A549 (cell line): ENCODE measurements around the gene MAJIN. TPM values are rescaled to one million over a fixed set of nuclear protein-coding genes. Genes with fewer than 3 reads are reported as not detected.

ENCODE experiments used
- ATAC-seq, 2 experiments: fragments of 200-7000 bp in 1 of 2; fragments of >200 bp in 1 of 2; cut with Nextera tagmentation in 1 of 2; cut with Tn5 transposase in 1 of 2; 3 replicates each; pipeline versions ENCODE4 v1.8.0 to v1.9.1; 2018 to 2020; ENCODE audit warnings: mild to moderate bottlenecking in 1 of 2, moderate library complexity in 1 of 2
- CTCF ChIA-PET: fragments of 300-600 bp; sonication (Branson Sonifier 250); formaldehyde crosslinking; extraction: SDS; loops from one replicate; lab custom pipeline; 2021; ENCODE audit warnings: antibody characterized with exemption, inconsistent platforms; lab: Yijun Ruan, JAX
- POLR2A ChIA-PET: fragments of 350-600 bp; formaldehyde crosslinking; extraction: SDS; loops from one replicate; lab custom pipeline; 2021; ENCODE audit warnings: antibody characterized with exemption, inconsistent platforms; lab: Yijun Ruan, JAX
- DNase-seq, 2 experiments: peaks; one replicate each; pipeline versions ENCODE4 v3.0.0 to v3.0.0-alpha.2; 2011 to 2016; ENCODE audit warnings: low read depth in 1 of 2, low spot score in 1 of 2
- FAIRE-seq: peaks from 2 replicates; lab custom pipeline; 2011; peaks lifted over from hg19 to GRCh38; lab: Jason Lieb, UNC
- H3K27ac ChIP-seq, 2 experiments: fragments of >200 bp; sonication (Bioruptor Twin); formaldehyde crosslinking; 3 replicates each; pipeline ENCODE4 v1.5.1; 2016 to 2017
- H3K4me1 ChIP-seq: fragments of >200 bp; sonication (Bioruptor Twin); formaldehyde crosslinking; 3 replicates; pipeline ENCODE4 v1.6.1; 2016
- H3K4me2 ChIP-seq: fragments of >200 bp; sonication (Bioruptor Twin); formaldehyde crosslinking; 3 replicates; pipeline ENCODE4 v1.6.1; 2016
- H3K4me3 ChIP-seq: fragments of >200 bp; sonication (Bioruptor Twin); formaldehyde crosslinking; 3 replicates; pipeline ENCODE4 v1.5.1; 2016
- H3K9me3 ChIP-seq: fragments of >200 bp; sonication (Bioruptor Twin); formaldehyde crosslinking; 3 replicates; pipeline ENCODE4 v1.6.1; 2016
- BHLHE40 ChIP-seq: IDR thresholded peaks from 2 replicates; pipeline ENCODE4 v1.6.1; 2012; ENCODE audit warnings: low read depth, low read length, inconsistent platforms
- CBX2 ChIP-seq: fragments of 200-600 bp; sonication (generic); IDR thresholded peaks from 2 replicates; pipeline ENCODE4 v1.6.1; 2016; ENCODE audit warnings: low read depth, mild to moderate bottlenecking, borderline replicate concordance
- CHD4 ChIP-seq: fragments of 200-600 bp; sonication (generic); IDR thresholded peaks from 2 replicates; pipeline ENCODE4 v1.6.1; 2016; ENCODE audit warnings: antibody characterized with exemption, mild to moderate bottlenecking, borderline replicate concordance
- EHMT2 ChIP-seq: fragments of 200-600 bp; sonication (generic); IDR thresholded peaks from 2 replicates; pipeline ENCODE4 v1.6.1; 2016; ENCODE audit warnings: antibody characterized with exemption, low read depth, mild to moderate bottlenecking, moderate library complexity
- ESRRA ChIP-seq: fragments of 150-350 bp; IDR thresholded peaks from 2 replicates; pipeline ENCODE4 v1.6.1; 2014; ENCODE audit warnings: mild to moderate bottlenecking, low read length, borderline replicate concordance
- HEYL ChIP-seq: fragments of 250-450 bp; sonication (Bioruptor Pico); IDR thresholded peaks from 2 replicates; pipeline ENCODE4 v1.8.0; 2021; ENCODE audit warnings: mild to moderate bottlenecking, moderate library complexity
- HOXA7 ChIP-seq: fragments of 250-450 bp; sonication (Bioruptor Pico); IDR thresholded peaks from 2 replicates; pipeline ENCODE4 v1.5.0; 2020; ENCODE audit warnings: mild to moderate bottlenecking, moderate library complexity
- HOXB13 ChIP-seq: fragments of 250-450 bp; sonication (Bioruptor Pico); IDR thresholded peaks from 2 replicates; pipeline ENCODE4 v1.5.0; 2020; ENCODE audit warnings: low read depth, mild to moderate bottlenecking, moderate library complexity
- KDM5A ChIP-seq: fragments of 200-600 bp; sonication (generic); IDR thresholded peaks from 2 replicates; pipeline ENCODE4 v1.6.1; 2016; ENCODE audit warnings: antibody characterized with exemption, mild to moderate bottlenecking
- NPAS2 ChIP-seq: fragments of 250-450 bp; sonication (Bioruptor Pico); IDR thresholded peaks from 2 replicates; pipeline ENCODE4 v1.8.0; 2022; ENCODE audit warnings: mild to moderate bottlenecking, moderate library complexity, borderline replicate concordance
- POLR2A ChIP-seq: IDR thresholded peaks from 2 replicates; pipeline ENCODE4 v1.6.1; 2012; ENCODE audit warnings: mild to moderate bottlenecking, low read length
- RAD21 ChIP-seq, 2 experiments: fragments of >200 bp in 1 of 2; sonication (Bioruptor Twin) in 1 of 2; formaldehyde crosslinking in 1 of 2; IDR thresholded peaks in 1 of 2; conservative IDR thresholded peaks in 1 of 2; 2 replicates in 1 of 2; 3 replicates in 1 of 2; pipeline ENCODE4 v1.6.1; 2012 to 2018; ENCODE audit warnings: inconsistent platforms in 1 of 2
- RCOR1 ChIP-seq: fragments of 150-350 bp; IDR thresholded peaks from 2 replicates; pipeline ENCODE4 v1.6.1; 2014; ENCODE audit warnings: antibody characterized with exemption, low read length, low read depth
- SMC3 ChIP-seq: fragments of >200 bp; sonication (Bioruptor Twin); formaldehyde crosslinking; IDR thresholded peaks from 3 replicates; pipeline ENCODE4 v1.6.1; 2018; ENCODE audit warnings: inconsistent platforms
- TFCP2L1 ChIP-seq: fragments of 250-450 bp; sonication (Bioruptor Pico); IDR thresholded peaks from 2 replicates; pipeline ENCODE4 v1.5.0; 2021; ENCODE audit warnings: mild to moderate bottlenecking
- ZC3H11A ChIP-seq: fragments of 450-650 bp; IDR thresholded peaks from 2 replicates; pipeline ENCODE4 v1.6.1; 2014; ENCODE audit warnings: antibody characterized with exemption, mild to moderate bottlenecking
- WGBS: methylation state at CpG from one replicate; pipeline ENCODE4 v1.1.6; 2017; ENCODE audit errors: missing lambda C conversion rate; 5-methylcytosine and 5-hydroxymethylcytosine counted together
- polyA plus RNA-seq, 4 experiments: library from polyadenylated mRNA; depleted of rRNA in 3 of 4; stranded (reverse); fragments of >200 nt; fragmentation: RNase III in 1 of 4; extraction: RNeasy Plus Mini Kit Qiagen cat#74134 plus additional on column Dnase treatment in 1 of 4; gene quantifications; 2 replicates in 3 of 4; 3 replicates in 1 of 4; pipeline ENCODE4 v1.2.3, GENCODE V29; 2011 to 2017
- TF ChIP-seq, protein P1 (sequence below): fragments of >200 bp; sonication (Bioruptor Twin); formaldehyde crosslinking; IDR thresholded peaks from 2 replicates; pipeline ENCODE4 v1.6.1; 2016
- TF ChIP-seq, protein P2 (sequence below): fragments of 250-450 bp; sonication (Bioruptor Pico); IDR thresholded peaks from 2 replicates; pipeline ENCODE4 v1.5.0; 2020; ENCODE audit warnings: low read depth, mild to moderate bottlenecking, moderate library complexity
- TF ChIP-seq, protein P3 (sequence below): fragments of 150-350 bp; IDR thresholded peaks from 2 replicates; pipeline ENCODE4 v1.6.1; 2014; ENCODE audit warnings: low read depth, mild to moderate bottlenecking, low read length

MAJIN gene
- polyA plus RNA-seq, 2 of the 4 experiments (the other 2 are of a cell fraction): 0.12 TPM; not detected in 1

GRCh38 chr11:64919627-64920026, 52.3 kb downstream of the MAJIN start:
- Histone ChIP-seq H3K4me3 (no peak overlapping the region), H3K4me2 (no peak overlapping the region), H3K27ac (no peak overlapping the region), H3K4me1 (peaks cover 21% of the 10 kb centered on the region), H3K9me3 (no peaks in the 10 kb centered on the region)
- POLR2A ChIA-PET: no interaction called here
- FAIRE-seq (no peak), DNase-seq (no peak), ATAC-seq (no peak)
- TF ChIP-seq, protein P1, sequence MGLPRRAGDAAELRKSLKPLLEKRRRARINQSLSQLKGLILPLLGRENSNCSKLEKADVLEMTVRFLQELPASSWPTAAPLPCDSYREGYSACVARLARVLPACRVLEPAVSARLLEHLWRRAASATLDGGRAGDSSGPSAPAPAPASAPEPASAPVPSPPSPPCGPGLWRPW: no peak
- TF ChIP-seq, protein P2, sequence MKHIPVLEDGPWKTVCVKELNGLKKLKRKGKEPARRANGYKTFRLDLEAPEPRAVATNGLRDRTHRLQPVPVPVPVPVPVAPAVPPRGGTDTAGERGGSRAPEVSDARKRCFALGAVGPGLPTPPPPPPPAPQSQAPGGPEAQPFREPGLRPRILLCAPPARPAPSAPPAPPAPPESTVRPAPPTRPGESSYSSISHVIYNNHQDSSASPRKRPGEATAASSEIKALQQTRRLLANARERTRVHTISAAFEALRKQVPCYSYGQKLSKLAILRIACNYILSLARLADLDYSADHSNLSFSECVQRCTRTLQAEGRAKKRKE (CRISPR knock-in tag): no peak
- TF ChIP-seq KDM5A (no peak), BHLHE40 (no peak), HOXB13 (no peak), CBX2 (no peak), HEYL (CRISPR knock-in tag) (no peak), EHMT2 (no peak), HOXA7 (CRISPR knock-in tag) (no peak)
- TF ChIP-seq, protein P3, sequence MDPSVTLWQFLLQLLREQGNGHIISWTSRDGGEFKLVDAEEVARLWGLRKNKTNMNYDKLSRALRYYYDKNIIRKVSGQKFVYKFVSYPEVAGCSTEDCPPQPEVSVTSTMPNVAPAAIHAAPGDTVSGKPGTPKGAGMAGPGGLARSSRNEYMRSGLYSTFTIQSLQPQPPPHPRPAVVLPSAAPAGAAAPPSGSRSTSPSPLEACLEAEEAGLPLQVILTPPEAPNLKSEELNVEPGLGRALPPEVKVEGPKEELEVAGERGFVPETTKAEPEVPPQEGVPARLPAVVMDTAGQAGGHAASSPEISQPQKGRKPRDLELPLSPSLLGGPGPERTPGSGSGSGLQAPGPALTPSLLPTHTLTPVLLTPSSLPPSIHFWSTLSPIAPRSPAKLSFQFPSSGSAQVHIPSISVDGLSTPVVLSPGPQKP: no peak
- CTCF ChIA-PET: interaction anchor here (0.6 to 14.9 kb wide), 6 partner anchors 20 to 357 kb away, joined by 3 to 132 read pairs (median 6); partner anchors contain the start of genes ARL2 and BATF2
- WGBS: 87% methylated on average over 8 of the region's 8 CpGs

DNA sequence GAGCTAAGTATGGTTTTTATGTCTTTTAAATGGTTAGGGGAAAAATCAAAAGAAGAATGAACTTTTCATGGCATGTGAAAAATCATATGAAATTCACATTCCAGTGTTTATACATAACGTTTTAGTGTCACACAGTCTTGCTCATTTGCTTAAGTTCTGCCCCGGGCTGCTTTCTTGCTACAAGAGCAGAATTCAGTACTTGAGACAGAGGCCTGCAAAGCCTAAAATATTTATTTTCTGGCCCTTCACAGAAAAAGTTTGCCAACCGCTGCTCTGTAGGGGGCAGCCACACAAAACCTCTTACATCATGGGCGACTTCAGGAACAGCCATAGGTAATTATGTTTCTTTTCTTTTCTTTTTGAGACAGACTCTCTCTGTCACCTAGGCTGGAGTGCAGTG, 53.9 kb downstream of the MAJIN start:
- Histone ChIP-seq H3K4me1 (peaks cover 15% of the 10 kb centered on the region), H3K4me2 (peak overlapping the region; percentile 78), H3K27ac (peak overlapping the region; percentile 65 to 84), H3K9me3 (no peaks in the 10 kb centered on the region), H3K4me3 (peak overlapping the region; percentile 45)
- ChIA-PET POLR2A (no interaction called here), CTCF (interaction anchor here (0.6 to 14.9 kb wide), 11 partner anchors 17 to 192 kb away, joined by 3 to 132 read pairs (median 3); partner anchors contain the start of genes ARL2 and BATF2)
- 15% methylated on average over 4 of the region's 4 CpGs for WGBS
- DNase-seq (peak in 1 of 2 experiments; percentile 32), ATAC-seq (no peak), FAIRE-seq (no peak)
- TF ChIP-seq ESRRA (no peak), CHD4 (no peak), POLR2A (no peak), RCOR1 (no peak), ZC3H11A (no peak), NPAS2 (CRISPR knock-in tag) (no peak), HOXA7 (CRISPR knock-in tag) (no peak), SMC3 (0 out of 3 replicates have a peak, but pooled peaks have one; percentile 11), RAD21 (conservative IDR thresholded peaks at IDR 0.05 in 1 of 2, IDR thresholded peaks at IDR 0.05 in 1 of 2) (peak in 1 of 2 experiments; percentile 19; a peak in 1 of 5 replicates), TFCP2L1 (CRISPR knock-in tag) (no peak), BHLHE40 (no peak)
- TF ChIP-seq, protein P2 (CRISPR knock-in tag): no peak
- TF ChIP-seq, protein P3: no peak
